ENCODE measurements around the gene TRAPPC3. TPM values are rescaled to one million over a fixed set of nuclear protein-coding genes. Genes with fewer than 3 reads are reported as not detected.

Gene TRAPPC3
- total RNA-seq, 1 donor from 2014 or later: 69.7 TPM

- H3K36me3 Mint-ChIP-seq (ENCODE audit: low read depth): peaks cover 6% of the 10 kb centered on the region
- no peaks in the 10 kb centered on the region for H3K27me3 Mint-ChIP-seq (ENCODE audit: low read depth)
- no peak overlapping the region for H3K4me3 Mint-ChIP-seq (ENCODE audit: unreplicated experiment)
- no peak for DNase-seq (ENCODE audit: low spot score)
- TF ChIP-seq CTCF (IDR thresholded peaks at IDR 0.05): no peak
- peak overlapping the region; percentile 90 for H3K27ac Mint-ChIP-seq (ENCODE audit: unreplicated experiment)
- H3K9me3 Mint-ChIP-seq (ENCODE audit: low read depth): no peaks in the 10 kb centered on the region
- peaks cover 62% of the 10 kb centered on the region for H3K4me1 Mint-ChIP-seq (ENCODE audit: low read depth)
These were observed 12.8 kb downstream of the TRAPPC3 start for GRCh38 chr1:36136535-36136934.

DNA sequence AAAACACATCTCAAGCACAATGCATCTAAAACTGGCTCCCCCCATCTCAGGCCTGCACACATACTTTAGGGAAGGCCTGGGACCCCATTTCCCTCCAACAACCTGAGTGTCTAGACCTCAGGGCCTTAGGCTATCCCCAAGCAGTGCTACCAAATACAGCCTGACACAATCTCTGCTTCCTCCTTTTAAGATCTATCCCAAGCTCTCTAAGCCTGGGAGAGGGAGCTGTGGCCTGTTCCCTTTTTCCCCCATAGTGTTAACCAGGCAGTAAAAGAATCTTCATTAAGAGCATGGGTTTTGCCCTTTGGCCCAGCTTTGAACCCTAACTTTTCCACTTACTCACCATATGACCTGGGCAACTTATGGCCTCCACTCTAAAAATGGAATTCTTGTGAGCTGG, 13.5 kb downstream of the TRAPPC3 start:
- no peak for TF ChIP-seq CTCF (IDR thresholded peaks at IDR 0.05)
- peaks cover 6% of the 10 kb centered on the region for H3K36me3 Mint-ChIP-seq (ENCODE audit: low read depth)
- H3K9me3 Mint-ChIP-seq (ENCODE audit: low read depth): no peaks in the 10 kb centered on the region
- peak overlapping the region; percentile 90 for H3K27ac Mint-ChIP-seq (ENCODE audit: unreplicated experiment)
- H3K4me1 Mint-ChIP-seq (ENCODE audit: low read depth): peaks cover 56% of the 10 kb centered on the region
- no peak overlapping the region for H3K4me3 Mint-ChIP-seq (ENCODE audit: unreplicated experiment)
- H3K27me3 Mint-ChIP-seq (ENCODE audit: low read depth): no peaks in the 10 kb centered on the region
- DNase-seq (ENCODE audit: low spot score): no peak

DNA sequence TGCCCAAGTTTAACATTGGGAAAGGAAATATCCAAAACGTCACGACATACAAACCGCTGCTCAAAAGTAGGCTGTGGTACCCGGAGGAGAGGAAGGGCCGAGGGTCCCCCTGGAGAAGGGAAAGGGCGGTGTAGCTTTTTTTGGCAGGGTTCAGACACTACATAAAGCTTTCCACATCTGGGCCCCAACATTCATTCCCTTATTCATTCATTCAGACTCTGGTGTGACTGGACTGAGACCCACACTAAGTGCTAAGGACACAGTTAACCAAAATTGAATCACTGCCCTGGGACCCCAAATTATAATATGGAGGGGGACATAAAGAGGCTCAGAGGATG, 14.0 kb downstream of the TRAPPC3 start:
- peaks cover 6% of the 10 kb centered on the region for H3K36me3 Mint-ChIP-seq (ENCODE audit: low read depth)
- no peaks in the 10 kb centered on the region for H3K27me3 Mint-ChIP-seq (ENCODE audit: low read depth)
- H3K9me3 Mint-ChIP-seq (ENCODE audit: low read depth): no peaks in the 10 kb centered on the region
- peak overlapping the region; percentile 90 for H3K27ac Mint-ChIP-seq (ENCODE audit: unreplicated experiment)
- H3K4me1 Mint-ChIP-seq (ENCODE audit: low read depth): peaks cover 51% of the 10 kb centered on the region
- TF ChIP-seq CTCF (IDR thresholded peaks at IDR 0.05): no peak
- no peak overlapping the region for H3K4me3 Mint-ChIP-seq (ENCODE audit: unreplicated experiment)
- DNase-seq (ENCODE audit: low spot score): no peak

DNA sequence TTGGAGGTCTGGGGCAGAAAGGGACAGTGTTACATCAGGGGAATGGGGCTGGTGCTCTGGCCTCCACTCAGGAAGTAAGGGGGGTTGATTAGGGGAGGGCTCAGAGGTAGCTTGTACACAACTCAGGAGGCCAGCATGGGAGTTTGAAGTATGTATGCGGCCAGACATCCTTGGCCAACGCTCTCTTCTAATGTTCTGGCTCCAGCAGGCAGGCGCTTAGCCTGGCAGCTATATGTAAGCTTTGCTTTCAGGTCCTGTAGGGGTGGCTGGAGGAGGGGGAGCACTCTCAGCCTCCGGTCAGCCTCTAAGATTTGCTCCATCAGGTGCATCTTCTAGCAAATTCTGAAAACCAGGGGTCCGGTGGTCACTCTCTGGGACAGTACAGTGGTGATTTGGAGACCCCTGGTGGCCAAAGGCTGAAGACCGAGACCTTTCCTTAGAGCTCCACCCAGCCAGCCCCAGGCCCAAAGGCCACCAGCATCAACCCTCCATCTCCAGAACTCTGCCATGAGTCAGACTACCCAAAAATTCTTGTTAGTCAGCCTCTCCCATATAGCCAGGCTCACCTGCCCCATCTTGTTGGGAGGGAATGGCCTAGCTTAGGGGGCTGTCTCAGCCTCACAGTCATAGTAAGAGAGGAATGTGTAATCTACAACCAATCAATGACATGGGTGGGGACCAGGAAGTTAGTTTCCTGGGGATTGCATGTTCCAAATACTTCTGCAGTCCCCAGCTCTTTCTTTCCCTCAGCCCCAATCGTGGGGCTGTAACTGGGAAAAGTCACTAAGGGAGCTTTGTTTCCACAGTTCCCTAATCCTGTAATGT, 14.6 kb downstream of the TRAPPC3 start:
- H3K27me3 Mint-ChIP-seq (ENCODE audit: low read depth): no peaks in the 10 kb centered on the region
- H3K9me3 Mint-ChIP-seq (ENCODE audit: low read depth): no peaks in the 10 kb centered on the region
- peaks cover 46% of the 10 kb centered on the region for H3K4me1 Mint-ChIP-seq (ENCODE audit: low read depth)
- H3K4me3 Mint-ChIP-seq (ENCODE audit: unreplicated experiment): no peak overlapping the region
- no peak for DNase-seq (ENCODE audit: low spot score)
- peak; percentile 97 for TF ChIP-seq CTCF (IDR thresholded peaks at IDR 0.05)
- H3K36me3 Mint-ChIP-seq (ENCODE audit: low read depth): peaks cover 4% of the 10 kb centered on the region
- peak overlapping the region; percentile 90 for H3K27ac Mint-ChIP-seq (ENCODE audit: unreplicated experiment)

DNA sequence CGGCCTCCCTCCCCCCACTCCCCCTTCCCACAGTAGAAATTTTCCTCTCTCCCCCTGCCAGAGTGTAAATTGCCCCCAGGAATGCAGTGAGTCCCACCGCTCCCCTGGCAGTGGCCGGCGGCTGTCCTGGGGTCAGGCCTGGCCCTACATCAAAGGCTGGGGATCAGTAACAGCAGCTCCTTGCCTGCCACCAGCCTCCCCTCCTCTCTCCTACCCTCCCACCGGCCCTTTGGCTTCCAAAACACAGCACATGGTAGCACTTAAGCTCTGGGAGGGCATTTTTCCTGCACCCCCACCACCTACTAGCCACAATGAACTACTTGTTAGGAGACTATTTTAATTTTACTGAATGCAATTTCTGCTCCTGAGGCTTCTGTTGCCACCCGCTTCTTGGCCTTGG, 15.3 kb downstream of the TRAPPC3 start:
- Mint-ChIP-seq H3K9me3 (ENCODE audit: low read depth) (no peaks in the 10 kb centered on the region), H3K36me3 (ENCODE audit: low read depth) (peaks cover 4% of the 10 kb centered on the region), H3K4me1 (ENCODE audit: low read depth) (peaks cover 46% of the 10 kb centered on the region), H3K27ac (ENCODE audit: unreplicated experiment) (peak overlapping the region; percentile 67), H3K4me3 (ENCODE audit: unreplicated experiment) (no peak overlapping the region), H3K27me3 (ENCODE audit: low read depth) (no peaks in the 10 kb centered on the region)
- TF ChIP-seq CTCF (IDR thresholded peaks at IDR 0.05): no peak
- DNase-seq (ENCODE audit: low spot score): no peak

Data from chondrocyte (in vitro differentiated cells).